ENCODE measurements around the gene TMEM178A. TPM values are rescaled to one million over a fixed set of nuclear protein-coding genes. Genes with fewer than 3 reads are reported as not detected.

The TMEM178A gene
- total RNA-seq, 1 donor from 2014 or later = 28.7 TPM

DNA sequence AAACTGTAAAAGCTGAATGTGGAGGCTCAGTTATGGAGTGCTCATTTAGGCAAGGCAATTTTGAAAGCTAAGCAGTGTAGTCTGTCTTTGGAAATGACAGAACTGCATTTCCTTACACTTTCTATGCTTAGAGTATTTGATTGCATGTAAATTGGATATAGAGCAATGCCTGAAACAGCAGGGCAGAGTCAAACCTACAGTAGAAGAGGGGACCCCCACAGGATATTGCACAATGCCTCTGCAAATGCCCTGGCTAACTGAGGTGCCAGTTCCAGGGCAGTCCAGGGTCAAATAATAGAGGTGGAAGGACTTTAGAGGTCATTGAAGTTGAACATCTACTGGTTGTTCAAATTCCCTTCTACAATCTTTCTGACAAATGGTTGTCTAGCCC is 2.2 kb downstream of the TMEM178A start:
- peaks cover 36% of the 10 kb centered on the region for H3K27me3 ChIP-seq (ENCODE audit: insufficient read depth, low read length)
- H2AFZ ChIP-seq (ENCODE audit: low read depth, low read length) = no peak overlapping the region
- H3K4me1 ChIP-seq (ENCODE audit: insufficient read depth, low read length) = no peaks in the 10 kb centered on the region
- peaks cover 37% of the 10 kb centered on the region for H3K4me1 Mint-ChIP-seq (ENCODE audit: low read depth, unreplicated experiment)
- H3K27ac ChIP-seq (ENCODE audit: low read depth, low read length) = no peak overlapping the region
- no peaks in the 10 kb centered on the region for H4K20me1 ChIP-seq (ENCODE audit: insufficient read depth, low read length)
- no peaks in the 10 kb centered on the region for H3K79me2 ChIP-seq (ENCODE audit: insufficient read depth, low read length)
- no peaks in the 10 kb centered on the region for H3K9me3 ChIP-seq (ENCODE audit: insufficient read depth, low read depth, low read length)
- H3K9me3 Mint-ChIP-seq (ENCODE audit: unreplicated experiment) = no peaks in the 10 kb centered on the region
- DNase-seq (ENCODE audit: low read depth) = no peak
- H3K36me3 Mint-ChIP-seq (ENCODE audit: low read depth, unreplicated experiment) = peaks cover 6% of the 10 kb centered on the region
- H3K4me2 ChIP-seq (ENCODE audit: low read length) = no peak overlapping the region
- TF ChIP-seq, protein P1, sequence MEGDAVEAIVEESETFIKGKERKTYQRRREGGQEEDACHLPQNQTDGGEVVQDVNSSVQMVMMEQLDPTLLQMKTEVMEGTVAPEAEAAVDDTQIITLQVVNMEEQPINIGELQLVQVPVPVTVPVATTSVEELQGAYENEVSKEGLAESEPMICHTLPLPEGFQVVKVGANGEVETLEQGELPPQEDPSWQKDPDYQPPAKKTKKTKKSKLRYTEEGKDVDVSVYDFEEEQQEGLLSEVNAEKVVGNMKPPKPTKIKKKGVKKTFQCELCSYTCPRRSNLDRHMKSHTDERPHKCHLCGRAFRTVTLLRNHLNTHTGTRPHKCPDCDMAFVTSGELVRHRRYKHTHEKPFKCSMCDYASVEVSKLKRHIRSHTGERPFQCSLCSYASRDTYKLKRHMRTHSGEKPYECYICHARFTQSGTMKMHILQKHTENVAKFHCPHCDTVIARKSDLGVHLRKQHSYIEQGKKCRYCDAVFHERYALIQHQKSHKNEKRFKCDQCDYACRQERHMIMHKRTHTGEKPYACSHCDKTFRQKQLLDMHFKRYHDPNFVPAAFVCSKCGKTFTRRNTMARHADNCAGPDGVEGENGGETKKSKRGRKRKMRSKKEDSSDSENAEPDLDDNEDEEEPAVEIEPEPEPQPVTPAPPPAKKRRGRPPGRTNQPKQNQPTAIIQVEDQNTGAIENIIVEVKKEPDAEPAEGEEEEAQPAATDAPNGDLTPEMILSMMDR (IDR thresholded peaks at IDR 0.05; ENCODE audit: insufficient read depth, low read depth, low read length) = no peak
- TF ChIP-seq EZH2 (IDR thresholded peaks at IDR 0.05; ENCODE audit: insufficient read depth, low read length) = no peak
- H3K9ac ChIP-seq (ENCODE audit: low read length) = no peak overlapping the region
- no peak overlapping the region for H3K27ac Mint-ChIP-seq (ENCODE audit: unreplicated experiment)
- H3K4me3 ChIP-seq (ENCODE audit: insufficient read depth, low read depth, low read length) = no peak overlapping the region
- H3K4me3 Mint-ChIP-seq (ENCODE audit: unreplicated experiment) = peak overlapping the region; percentile 98
- H3K36me3 ChIP-seq (ENCODE audit: insufficient read depth, low read length) = no peaks in the 10 kb centered on the region
- H3K27me3 Mint-ChIP-seq (ENCODE audit: low read depth, unreplicated experiment) = peaks cover 17% of the 10 kb centered on the region
- FAIRE-seq = no peak

DNA sequence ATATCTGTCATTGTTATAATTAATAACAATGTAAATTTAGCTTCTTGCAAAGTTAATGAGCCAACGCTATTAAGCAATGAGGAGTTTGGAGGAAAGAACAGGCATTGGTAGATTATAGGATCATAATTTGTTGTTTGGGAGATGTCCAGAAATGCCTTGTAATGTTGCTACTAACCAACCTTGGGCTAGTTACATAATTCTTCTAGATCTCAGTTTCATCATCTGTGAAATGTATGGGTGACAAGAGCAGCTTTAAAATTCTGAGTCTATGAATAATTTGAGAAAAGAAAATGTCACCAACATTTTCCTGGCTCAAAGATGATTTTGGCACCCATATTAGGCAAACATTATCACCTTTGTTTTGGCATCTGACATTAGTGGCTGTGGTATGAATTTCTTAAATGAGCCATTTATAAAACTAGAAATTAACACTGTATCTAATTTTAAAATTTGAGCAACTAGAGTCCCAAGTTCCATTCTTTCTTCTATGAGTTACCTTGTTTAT is 2.9 kb downstream of the TMEM178A start:
- Mint-ChIP-seq H3K27ac (ENCODE audit: unreplicated experiment) (no peak overlapping the region), H3K4me1 (ENCODE audit: low read depth, unreplicated experiment) (peaks cover 30% of the 10 kb centered on the region), H3K9me3 (ENCODE audit: unreplicated experiment) (no peaks in the 10 kb centered on the region), H3K27me3 (ENCODE audit: low read depth, unreplicated experiment) (peaks cover 17% of the 10 kb centered on the region), H3K36me3 (ENCODE audit: low read depth, unreplicated experiment) (peaks cover 9% of the 10 kb centered on the region), H3K4me3 (ENCODE audit: unreplicated experiment) (peak overlapping the region; percentile 98)
- FAIRE-seq (no peak), DNase-seq (ENCODE audit: low read depth) (no peak)
- no peak overlapping the region for H3K4me2 ChIP-seq (ENCODE audit: low read length)
- no peaks in the 10 kb centered on the region for H4K20me1 ChIP-seq (ENCODE audit: insufficient read depth, low read length)
- TF ChIP-seq EZH2 (IDR thresholded peaks at IDR 0.05; ENCODE audit: insufficient read depth, low read length) = no peak
- TF ChIP-seq, protein P1 (IDR thresholded peaks at IDR 0.05; ENCODE audit: insufficient read depth, low read depth, low read length) = no peak
- H3K36me3 ChIP-seq (ENCODE audit: insufficient read depth, low read length) = no peaks in the 10 kb centered on the region
- no peak overlapping the region for H3K9ac ChIP-seq (ENCODE audit: low read length)
- no peak overlapping the region for H3K27ac ChIP-seq (ENCODE audit: low read depth, low read length)
- no peaks in the 10 kb centered on the region for H3K4me1 ChIP-seq (ENCODE audit: insufficient read depth, low read length)
- no peak overlapping the region for H3K4me3 ChIP-seq (ENCODE audit: insufficient read depth, low read depth, low read length)
- no peaks in the 10 kb centered on the region for H3K9me3 ChIP-seq (ENCODE audit: insufficient read depth, low read depth, low read length)
- H3K27me3 ChIP-seq (ENCODE audit: insufficient read depth, low read length) = peaks cover 36% of the 10 kb centered on the region
- H3K79me2 ChIP-seq (ENCODE audit: insufficient read depth, low read length) = no peaks in the 10 kb centered on the region
- no peak overlapping the region for H2AFZ ChIP-seq (ENCODE audit: low read depth, low read length)

DNA sequence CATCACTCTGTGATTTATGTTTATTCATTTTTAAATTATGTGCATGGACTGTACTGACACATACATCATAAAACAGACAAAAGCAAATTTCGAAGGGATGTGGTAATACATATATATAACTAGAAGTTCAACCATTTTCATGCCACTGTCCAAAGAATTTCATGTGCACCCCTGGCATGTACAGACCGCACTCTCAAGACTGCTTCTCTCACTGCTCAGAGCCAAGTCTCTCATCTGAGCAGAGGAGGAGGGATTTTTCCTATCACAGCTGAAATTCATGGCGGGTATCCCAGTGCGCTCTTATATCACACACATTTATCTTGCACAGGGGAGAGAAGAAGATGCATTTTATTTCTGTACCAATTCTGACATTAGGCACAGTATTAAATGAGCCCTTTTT is 5.9 kb downstream of the TMEM178A start:
- no peak for FAIRE-seq
- Mint-ChIP-seq H3K9me3 (ENCODE audit: unreplicated experiment) (no peaks in the 10 kb centered on the region), H3K27ac (ENCODE audit: unreplicated experiment) (no peak overlapping the region)

More for the DNA sequence above, 5.9 kb downstream of the TMEM178A start:
- peaks cover 26% of the 10 kb centered on the region for H3K27me3 ChIP-seq (ENCODE audit: insufficient read depth, low read length)
- no peak for TF ChIP-seq EZH2 (IDR thresholded peaks at IDR 0.05; ENCODE audit: insufficient read depth, low read length)
- TF ChIP-seq, protein P1 (IDR thresholded peaks at IDR 0.05; ENCODE audit: insufficient read depth, low read depth, low read length) = no peak
- H3K4me3 ChIP-seq (ENCODE audit: insufficient read depth, low read depth, low read length) = no peak overlapping the region
- H3K79me2 ChIP-seq (ENCODE audit: insufficient read depth, low read length) = no peaks in the 10 kb centered on the region
- H3K36me3 ChIP-seq (ENCODE audit: insufficient read depth, low read length) = no peaks in the 10 kb centered on the region
- no peak overlapping the region for H2AFZ ChIP-seq (ENCODE audit: low read depth, low read length)
- H3K36me3 Mint-ChIP-seq (ENCODE audit: low read depth, unreplicated experiment) = peaks cover 11% of the 10 kb centered on the region
- no peak overlapping the region for H3K27ac ChIP-seq (ENCODE audit: low read depth, low read length)
- H3K4me1 ChIP-seq (ENCODE audit: insufficient read depth, low read length) = no peaks in the 10 kb centered on the region
- H3K9ac ChIP-seq (ENCODE audit: low read length) = no peak overlapping the region
- H3K4me3 Mint-ChIP-seq (ENCODE audit: unreplicated experiment) = no peak overlapping the region
- H3K9me3 ChIP-seq (ENCODE audit: insufficient read depth, low read depth, low read length) = no peaks in the 10 kb centered on the region
- no peaks in the 10 kb centered on the region for H4K20me1 ChIP-seq (ENCODE audit: insufficient read depth, low read length)
- peaks cover 19% of the 10 kb centered on the region for H3K4me1 Mint-ChIP-seq (ENCODE audit: low read depth, unreplicated experiment)
- H3K4me2 ChIP-seq (ENCODE audit: low read length) = no peak overlapping the region
- peaks cover 15% of the 10 kb centered on the region for H3K27me3 Mint-ChIP-seq (ENCODE audit: low read depth, unreplicated experiment)
- no peak for DNase-seq (ENCODE audit: low read depth)
